H1 (cell line): Measurements from ENCODE around the gene ZBTB20. TPM values are rescaled to one million over a fixed set of nuclear protein-coding genes. Genes with fewer than 3 reads are reported as not detected.

Experiments
- CHD7 ChIP-seq: fragments of 300-600 bp; sonication (generic); IDR thresholded peaks from 2 replicates; pipeline ENCODE4 v1.7.1; 2012; ENCODE audit warnings: low read length, moderate library complexity, mild to moderate bottlenecking, inconsistent platforms; ENCODE audit not compliant: insufficient replicate concordance
- CTCF ChIP-seq, 3 experiments: IDR thresholded peaks; 1 replicate in 2 of 3; 2 replicates in 1 of 3; pipeline versions ENCODE4 v1.5.1 to v1.6.1; 2011; ENCODE audit warnings: low read length in 3 of 3, mild to moderate bottlenecking in 3 of 3, inconsistent platforms in 2 of 3, low read depth in 1 of 3, moderate library complexity in 1 of 3; ENCODE audit not compliant: insufficient read depth in 1 of 3; ENCODE audit errors: control extremely low read depth in 1 of 3
- FOSL1 ChIP-seq: IDR thresholded peaks from 2 replicates; pipeline ENCODE4 v1.6.1; 2011; ENCODE audit warnings: mild to moderate bottlenecking, low read depth, low read length, moderate library complexity; ENCODE audit not compliant: insufficient read depth
- JUND ChIP-seq: IDR thresholded peaks from 2 replicates; pipeline ENCODE4 v1.6.1; 2011; ENCODE audit warnings: mild to moderate bottlenecking, improper control_type of control experiment, low read length
- KDM1A ChIP-seq: fragments of 200-600, 300-600 bp; sonication (generic); IDR thresholded peaks from 2 replicates; pipeline ENCODE4 v1.7.1; 2016; ENCODE audit warnings: mild to moderate bottlenecking, low read length, borderline replicate concordance
- KDM4A ChIP-seq: IDR thresholded peaks from one replicate; pipeline ENCODE4 v1.7.1; 2012; ENCODE audit warnings: low read depth, mild to moderate bottlenecking, moderate library complexity, low read length, inconsistent platforms; ENCODE audit not compliant: severe bottlenecking
- polyA plus RNA-seq, 7 experiments: library from polyadenylated mRNA; depleted of rRNA in 3 of 7; stranded (reverse) in 5 of 7; unstranded in 2 of 7; fragments of >200 nt in 5 of 7; fragments of 200-250 nt in 2 of 7; gene quantifications; 1 replicate in 5 of 7; 2 replicates in 1 of 7; 4 replicates in 1 of 7; pipeline versions ENCODE4 v1.2.1 to v1.2.3, GENCODE V29; 2011 to 2013; ENCODE audit warnings: missing spikeins in 2 of 7, mixed read lengths in 2 of 7
- total RNA-seq: library from RNA; stranded (reverse); fragmentation: NEBNext Ultra II Directional; extraction: Animal tissue kit (Norgen Biotek cat#: 25700); gene quantifications from 2 replicates; pipeline ENCODE4 v1.2.1, GENCODE V29; 2021

Gene ZBTB20
- total and polyA plus RNA-seq, 2 of the 8 experiments (the other 6 are each of a cell fraction or from before 2014, with no cell fraction given): 0.35 to 1.3 TPM

- TF ChIP-seq CHD7 (no peak), CTCF (IDR thresholded peaks at IDR 0.05; ENCODE audit: control extremely low read depth in 1 of 3, insufficient read depth in 1 of 3, low read depth in 1 of 3, low read length in 3 of 3) (no peak), KDM4A (no peak), JUND (no peak), KDM1A (no peak), FOSL1 (no peak)
Observed at GRCh38 chr3:114350690-114351089, 796.4 kb downstream of the ZBTB20 start (continued).
